BJ (cell line): Measurements from ENCODE around the gene ARHGEF33. TPM values are rescaled to one million over a fixed set of nuclear protein-coding genes. Genes with fewer than 3 reads are reported as not detected.

ENCODE experiments used
- CTCF ChIA-PET: fragments of 350-600 bp; formaldehyde crosslinking; extraction: SDS; loops from one replicate; lab custom pipeline; 2021; ENCODE audit warnings: antibody characterized with exemption, inconsistent platforms; lab: Yijun Ruan, JAX
- POLR2A ChIA-PET: fragments of 300-600 bp; sonication (Branson Sonifier 250); formaldehyde crosslinking; extraction: SDS; loops from one replicate; lab custom pipeline; 2021; ENCODE audit warnings: antibody characterized with exemption; lab: Charles Lee
- DNase-seq: peaks from one replicate; pipeline ENCODE4 v3.0.0-alpha.2; 2011; ENCODE audit warnings: low read depth
- H3K27me3 ChIP-seq: 2 replicates; pipeline ENCODE4 v1.6.0; 2011; ENCODE audit warnings: low read length; ENCODE audit not compliant: control insufficient read depth, insufficient read depth
- H3K36me3 ChIP-seq: 2 replicates; pipeline ENCODE4 v1.5.1; 2011; ENCODE audit warnings: low read length; ENCODE audit not compliant: control insufficient read depth, insufficient read depth
- H3K4me3 ChIP-seq: 2 replicates; pipeline ENCODE4 v1.5.1; 2011; ENCODE audit warnings: low read depth, mild to moderate bottlenecking, control low read depth, low read length
- polyA plus RNA-seq: library from polyadenylated mRNA; depleted of rRNA; stranded (reverse); fragments of >200 nt; gene quantifications from 2 replicates; pipeline ENCODE4 v1.2.3, GENCODE V29; 2011
- TF ChIP-seq, protein P1 (sequence below): IDR thresholded peaks from 2 replicates; pipeline ENCODE4 v1.5.1; 2011; ENCODE audit warnings: low read depth, mild to moderate bottlenecking, control low read depth, inconsistent platforms, low read length, moderate library complexity; ENCODE audit not compliant: insufficient read depth

Gene ARHGEF33
- polyA plus RNA-seq, 1 experiment, result 0.31 TPM

DNA sequence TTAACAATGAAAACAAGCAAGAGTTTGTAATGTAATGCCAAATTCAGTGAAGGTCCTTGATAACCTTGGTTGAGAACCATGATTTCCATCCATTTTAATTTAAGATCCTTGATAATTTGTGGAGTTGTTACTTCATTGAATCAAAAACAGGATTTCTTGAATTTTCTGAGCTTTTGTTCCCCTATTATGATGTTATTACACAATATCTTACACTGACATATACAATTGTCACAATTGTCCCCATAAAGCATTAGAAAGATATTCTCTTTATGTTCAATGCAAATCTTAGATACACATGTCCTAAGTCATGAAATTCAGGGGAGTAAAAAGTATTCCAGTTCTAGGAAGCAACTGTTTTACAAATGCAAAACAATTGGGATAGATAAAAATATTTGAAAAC lies 83.6 kb downstream of the ARHGEF33 start:
- DNase-seq, result no peak
- Histone ChIP-seq H3K36me3 (no peaks in the 10 kb centered on the region), H3K4me3 (no peak overlapping the region), H3K27me3 (no peaks in the 10 kb centered on the region)
- ChIA-PET POLR2A (no interaction called here), CTCF (interaction anchor here (2.3 kb wide), 1 partner anchor 13 kb away, joined by 5 read pairs; no protein-coding TSS in a partner anchor)
- TF ChIP-seq, protein P1, sequence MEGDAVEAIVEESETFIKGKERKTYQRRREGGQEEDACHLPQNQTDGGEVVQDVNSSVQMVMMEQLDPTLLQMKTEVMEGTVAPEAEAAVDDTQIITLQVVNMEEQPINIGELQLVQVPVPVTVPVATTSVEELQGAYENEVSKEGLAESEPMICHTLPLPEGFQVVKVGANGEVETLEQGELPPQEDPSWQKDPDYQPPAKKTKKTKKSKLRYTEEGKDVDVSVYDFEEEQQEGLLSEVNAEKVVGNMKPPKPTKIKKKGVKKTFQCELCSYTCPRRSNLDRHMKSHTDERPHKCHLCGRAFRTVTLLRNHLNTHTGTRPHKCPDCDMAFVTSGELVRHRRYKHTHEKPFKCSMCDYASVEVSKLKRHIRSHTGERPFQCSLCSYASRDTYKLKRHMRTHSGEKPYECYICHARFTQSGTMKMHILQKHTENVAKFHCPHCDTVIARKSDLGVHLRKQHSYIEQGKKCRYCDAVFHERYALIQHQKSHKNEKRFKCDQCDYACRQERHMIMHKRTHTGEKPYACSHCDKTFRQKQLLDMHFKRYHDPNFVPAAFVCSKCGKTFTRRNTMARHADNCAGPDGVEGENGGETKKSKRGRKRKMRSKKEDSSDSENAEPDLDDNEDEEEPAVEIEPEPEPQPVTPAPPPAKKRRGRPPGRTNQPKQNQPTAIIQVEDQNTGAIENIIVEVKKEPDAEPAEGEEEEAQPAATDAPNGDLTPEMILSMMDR, result no peak

DNA sequence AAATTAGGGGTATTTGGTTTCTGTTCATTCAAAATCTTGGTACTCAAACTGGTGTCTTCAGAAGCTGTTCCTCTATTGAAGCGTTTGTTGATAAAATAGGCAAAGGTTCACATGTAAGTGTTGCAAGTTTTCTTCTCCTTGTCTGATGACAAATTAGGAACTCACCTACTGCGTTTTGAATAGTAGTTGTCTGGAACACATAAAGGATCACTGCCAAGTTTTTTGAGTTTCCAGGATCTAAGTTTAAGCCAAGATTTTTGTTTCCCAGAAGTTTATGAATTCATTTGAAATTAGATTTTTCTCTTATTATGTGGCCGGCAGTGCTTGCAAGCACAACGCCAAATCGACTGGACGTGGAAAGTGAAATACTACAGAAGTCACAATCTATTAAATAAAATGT lies 85.4 kb downstream of the ARHGEF33 start:
- H3K27me3 ChIP-seq, result no peaks in the 10 kb centered on the region
- no peaks in the 10 kb centered on the region for H3K36me3 ChIP-seq
- ChIA-PET CTCF (interaction anchor here (1.2 to 2.3 kb wide), 2 partner anchors 14 to 28 kb away, joined by 3 to 5 read pairs; no protein-coding TSS in a partner anchor), POLR2A (no interaction called here)
- TF ChIP-seq, protein P1, result no peak
- no peak for DNase-seq
- no peak overlapping the region for H3K4me3 ChIP-seq

DNA sequence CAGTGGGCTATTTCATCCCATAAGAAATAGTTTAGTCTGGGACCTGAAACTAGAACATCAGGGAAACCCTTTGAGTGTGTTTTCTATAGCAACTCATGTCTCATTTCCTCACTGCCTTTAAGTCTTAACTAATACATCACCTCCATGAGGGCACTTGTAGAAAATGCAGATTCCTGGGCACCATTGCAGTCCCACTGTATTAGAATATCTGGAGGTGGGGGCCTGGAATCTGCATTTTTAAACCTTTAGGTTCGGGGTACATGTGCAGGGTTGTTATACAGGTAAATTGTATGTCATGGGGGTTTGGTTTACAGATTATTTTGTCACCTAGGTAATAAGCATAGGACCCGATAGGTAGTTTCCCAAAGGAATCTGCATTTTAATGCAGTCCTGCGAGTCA lies 87.4 kb downstream of the ARHGEF33 start:
- no peaks in the 10 kb centered on the region for H3K36me3 ChIP-seq
- no peaks in the 10 kb centered on the region for H3K27me3 ChIP-seq
- TF ChIP-seq, protein P1, result no peak
- ChIA-PET POLR2A (no interaction called here), CTCF (no interaction called here)
- no peak for DNase-seq
- H3K4me3 ChIP-seq, result no peak overlapping the region

DNA sequence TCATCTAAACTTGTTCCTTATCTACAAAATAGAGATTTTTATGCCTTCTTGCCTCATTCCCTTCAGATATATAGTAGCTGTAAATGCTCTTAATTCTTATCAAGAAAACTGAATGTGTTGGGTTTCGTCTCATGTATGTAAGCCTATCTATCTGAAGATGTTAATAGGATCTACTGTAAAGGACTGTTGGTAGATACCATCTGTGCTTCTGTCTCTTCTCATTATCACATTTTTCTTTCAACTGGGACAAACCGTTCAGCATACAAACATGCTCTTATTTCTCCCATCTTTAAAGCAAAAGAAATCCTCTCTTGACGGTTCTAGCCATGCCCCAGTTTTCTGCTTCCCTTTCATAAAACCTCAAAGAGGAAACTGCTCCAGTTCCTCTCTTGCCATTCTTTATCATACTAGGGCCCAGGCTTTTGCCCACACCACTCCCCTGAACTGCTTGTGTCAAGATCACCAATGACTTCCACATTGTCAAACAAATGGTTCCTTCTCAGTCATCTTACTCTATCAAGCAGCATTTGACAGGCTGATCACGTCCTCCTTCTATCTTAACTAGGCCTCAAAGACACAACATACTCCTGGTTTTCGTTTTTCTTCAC lies 88.7 kb downstream of the ARHGEF33 start:
- DNase-seq, result no peak
- ChIA-PET POLR2A (no interaction called here), CTCF (interaction anchor here (0.6 kb wide), 1 partner anchor 9 kb away, joined by 3 read pairs; no protein-coding TSS in a partner anchor)
- no peaks in the 10 kb centered on the region for H3K36me3 ChIP-seq
- no peak overlapping the region for H3K4me3 ChIP-seq
- TF ChIP-seq, protein P1, result no peak
- H3K27me3 ChIP-seq, result no peaks in the 10 kb centered on the region

DNA sequence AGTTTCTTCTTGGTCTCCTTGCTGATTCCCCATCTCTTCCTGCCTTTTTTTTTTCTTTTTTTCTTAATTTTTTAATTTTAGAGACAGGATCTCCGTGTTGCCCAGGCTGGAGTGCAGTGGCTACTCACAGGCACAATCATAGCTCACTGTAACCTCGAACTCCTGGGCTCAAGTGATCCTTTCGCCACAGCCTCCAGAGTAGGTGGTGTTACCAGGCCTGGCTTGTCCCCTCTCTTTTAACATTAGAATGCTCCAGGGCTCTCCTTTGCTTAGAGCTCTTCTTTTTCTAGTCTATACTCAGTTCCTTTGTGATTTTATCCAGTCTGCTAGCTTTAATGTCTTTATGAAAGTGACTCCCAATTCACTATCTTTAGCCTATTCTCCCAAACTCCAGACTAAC lies 89.2 kb downstream of the ARHGEF33 start:
- no peak overlapping the region for H3K4me3 ChIP-seq
- ChIA-PET POLR2A (no interaction called here), CTCF (no interaction called here)
- TF ChIP-seq, protein P1, result no peak
- H3K36me3 ChIP-seq, result no peaks in the 10 kb centered on the region
- no peaks in the 10 kb centered on the region for H3K27me3 ChIP-seq
- no peak for DNase-seq
